Effector memory CD4-positive, alpha-beta T cell (primary cell): ENCODE data around the gene C18orf63.

Source experiments
- DNase-seq, 3 donors: peaks; one replicate each; pipeline ENCODE4 v3.0.0-alpha.2; 2020
- H3K27ac ChIP-seq: 2 replicates; pipeline ENCODE4 v1.7.0; 2013; ENCODE audit warnings: mild to moderate bottlenecking, low read length, moderate library complexity; ENCODE audit not compliant: insufficient read depth, poor library complexity, severe bottlenecking
- H3K27me3 ChIP-seq: replicated peaks from 2 replicates; pipeline ENCODE4 v1.7.0; 2013; ENCODE audit warnings: mild to moderate bottlenecking, low read length; ENCODE audit not compliant: insufficient read depth, control insufficient read depth, poor library complexity, severe bottlenecking
- H3K36me3 ChIP-seq: 2 replicates; pipeline ENCODE4 v1.7.0; 2013; ENCODE audit warnings: mild to moderate bottlenecking, low read length, moderate library complexity; ENCODE audit not compliant: control insufficient read depth, insufficient read depth
- H3K4me1 ChIP-seq: 2 replicates; pipeline ENCODE4 v1.7.0; 2013; ENCODE audit warnings: low read length, mild to moderate bottlenecking; ENCODE audit not compliant: control insufficient read depth, insufficient read depth, poor library complexity, severe bottlenecking
- H3K4me3 ChIP-seq: 2 replicates; pipeline ENCODE4 v1.7.0; 2013; ENCODE audit warnings: low read length, low read depth, mild to moderate bottlenecking; ENCODE audit not compliant: insufficient read depth, poor library complexity, severe bottlenecking
- H3K9me3 ChIP-seq: 2 replicates; pipeline ENCODE4 v1.7.0; 2013; ENCODE audit warnings: mild to moderate bottlenecking, low read length, moderate library complexity; ENCODE audit not compliant: control insufficient read depth

The C18orf63 gene

DNA sequence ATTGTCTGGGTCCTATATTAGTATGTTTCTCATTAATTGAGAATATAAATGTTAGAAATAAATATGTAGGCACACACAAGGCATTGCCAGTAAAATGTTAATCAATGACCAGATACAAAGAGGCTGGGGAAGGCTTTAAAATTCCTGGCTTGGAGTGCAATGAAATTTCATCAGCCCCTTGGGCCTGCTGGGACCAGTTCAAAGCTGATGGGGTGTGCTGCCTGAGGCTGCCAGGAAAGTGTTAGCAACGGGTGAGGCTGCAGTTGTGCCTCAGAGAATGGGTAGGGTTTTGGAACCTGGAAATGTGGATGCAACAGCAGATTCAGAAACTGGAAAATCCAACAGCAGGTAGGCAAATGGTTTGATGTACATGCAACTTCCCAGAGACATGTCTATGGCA, 72.6 kb downstream of the C18orf63 start:
- Histone ChIP-seq H3K36me3 (no peaks in the 10 kb centered on the region), H3K9me3 (no peaks in the 10 kb centered on the region), H3K4me1 (no peaks in the 10 kb centered on the region), H3K4me3 (no peak overlapping the region), H3K27ac (no peak overlapping the region), H3K27me3 (peaks cover 2% of the 10 kb centered on the region)
- no peak for DNase-seq

- DNase-seq = no peak
- H3K9me3 ChIP-seq = no peaks in the 10 kb centered on the region
- no peaks in the 10 kb centered on the region for H3K36me3 ChIP-seq
- H3K4me1 ChIP-seq = no peaks in the 10 kb centered on the region
- no peak overlapping the region for H3K27ac ChIP-seq
- H3K4me3 ChIP-seq = no peak overlapping the region
- H3K27me3 ChIP-seq = peaks cover 2% of the 10 kb centered on the region
These were observed 73.7 kb downstream of the C18orf63 start for GRCh38 chr18:74389171-74389927.

DNA sequence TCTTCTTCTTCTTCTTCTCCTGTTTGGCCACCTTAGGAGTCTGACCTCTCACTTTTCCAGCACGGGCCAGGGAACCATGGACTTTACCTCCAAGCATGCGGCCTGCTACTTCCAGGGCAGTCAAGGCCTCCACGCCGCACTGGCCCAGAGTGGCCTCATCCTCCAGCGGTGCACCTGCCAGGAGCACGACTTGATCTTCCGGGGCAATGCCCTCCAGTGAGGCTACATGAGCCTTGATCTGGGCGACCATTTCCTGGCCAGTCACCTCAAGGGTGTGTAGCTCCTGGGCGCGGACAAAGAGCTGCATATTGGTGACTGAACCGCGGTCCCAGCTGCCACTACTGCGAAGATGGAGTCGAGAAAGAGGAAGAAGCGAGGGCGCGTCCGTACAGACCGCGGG, 74.4 kb downstream of the C18orf63 start:
- Histone ChIP-seq H3K27me3 (peaks cover 2% of the 10 kb centered on the region), H3K4me3 (no peak overlapping the region), H3K27ac (no peak overlapping the region), H3K4me1 (no peaks in the 10 kb centered on the region), H3K36me3 (no peaks in the 10 kb centered on the region), H3K9me3 (no peaks in the 10 kb centered on the region)
- no peak for DNase-seq

- no peak for DNase-seq
- H3K27me3 ChIP-seq = peaks cover 2% of the 10 kb centered on the region
- no peaks in the 10 kb centered on the region for H3K9me3 ChIP-seq
- H3K27ac ChIP-seq = no peak overlapping the region
- no peaks in the 10 kb centered on the region for H3K36me3 ChIP-seq
- no peaks in the 10 kb centered on the region for H3K4me1 ChIP-seq
- H3K4me3 ChIP-seq = no peak overlapping the region
These were observed 75.3 kb downstream of the C18orf63 start for GRCh38 chr18:74390900-74391299.

DNA sequence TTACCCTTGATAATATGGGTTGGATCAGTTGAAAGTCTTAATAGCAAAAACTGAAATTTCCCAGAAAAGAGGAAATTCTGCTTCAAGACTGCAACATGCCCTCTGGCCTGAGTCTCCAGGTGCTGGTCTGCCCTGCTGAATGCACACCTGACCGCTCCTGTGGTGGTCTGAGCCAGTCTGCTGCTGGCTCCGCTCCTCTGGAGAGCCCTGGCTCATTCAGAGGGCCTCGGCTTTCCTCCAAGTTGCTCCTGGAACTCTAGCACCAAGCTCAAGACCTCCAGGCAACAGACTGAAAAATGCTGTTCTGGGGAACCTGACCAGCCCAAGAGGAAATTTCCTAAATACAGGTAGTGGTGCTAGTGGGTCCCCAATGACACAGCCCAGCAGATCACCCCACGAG, 76.7 kb downstream of the C18orf63 start:
- Histone ChIP-seq H3K27ac (no peak overlapping the region), H3K9me3 (no peaks in the 10 kb centered on the region), H3K27me3 (peaks cover 2% of the 10 kb centered on the region), H3K4me1 (no peaks in the 10 kb centered on the region), H3K4me3 (no peak overlapping the region), H3K36me3 (no peaks in the 10 kb centered on the region)
- DNase-seq = no peak

DNA sequence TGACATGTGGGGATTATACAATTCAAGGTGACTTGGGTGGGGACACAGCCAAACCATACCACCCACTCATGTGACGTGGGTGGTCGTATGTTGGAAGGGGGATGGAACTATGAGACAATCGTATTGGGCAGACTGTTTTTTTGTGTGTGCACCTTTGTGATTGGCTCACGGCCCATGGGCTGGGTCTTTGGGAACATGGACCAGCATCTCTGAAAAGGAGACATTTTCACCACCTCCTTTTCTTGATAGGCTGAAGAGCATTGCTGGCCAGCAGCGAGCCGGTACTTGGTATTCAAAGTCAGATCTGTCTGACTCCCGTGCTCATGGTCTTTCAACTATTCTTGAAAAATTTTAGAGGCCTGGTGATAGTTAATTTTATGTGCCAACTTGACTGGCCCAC, 79.4 kb downstream of the C18orf63 start:
- no peak overlapping the region for H3K27ac ChIP-seq
- H3K4me1 ChIP-seq = peaks cover 2% of the 10 kb centered on the region
- no peak for DNase-seq
- no peak overlapping the region for H3K4me3 ChIP-seq
- H3K36me3 ChIP-seq = no peaks in the 10 kb centered on the region
- peaks cover 2% of the 10 kb centered on the region for H3K27me3 ChIP-seq
- H3K9me3 ChIP-seq = no peaks in the 10 kb centered on the region

- Histone ChIP-seq H3K27me3 (peaks cover 2% of the 10 kb centered on the region), H3K4me3 (no peak overlapping the region), H3K27ac (no peak overlapping the region), H3K9me3 (no peaks in the 10 kb centered on the region), H3K36me3 (no peaks in the 10 kb centered on the region), H3K4me1 (peaks cover 2% of the 10 kb centered on the region)
- DNase-seq = no peak
These were observed 80.1 kb downstream of the C18orf63 start for GRCh38 chr18:74395648-74396154.

DNA sequence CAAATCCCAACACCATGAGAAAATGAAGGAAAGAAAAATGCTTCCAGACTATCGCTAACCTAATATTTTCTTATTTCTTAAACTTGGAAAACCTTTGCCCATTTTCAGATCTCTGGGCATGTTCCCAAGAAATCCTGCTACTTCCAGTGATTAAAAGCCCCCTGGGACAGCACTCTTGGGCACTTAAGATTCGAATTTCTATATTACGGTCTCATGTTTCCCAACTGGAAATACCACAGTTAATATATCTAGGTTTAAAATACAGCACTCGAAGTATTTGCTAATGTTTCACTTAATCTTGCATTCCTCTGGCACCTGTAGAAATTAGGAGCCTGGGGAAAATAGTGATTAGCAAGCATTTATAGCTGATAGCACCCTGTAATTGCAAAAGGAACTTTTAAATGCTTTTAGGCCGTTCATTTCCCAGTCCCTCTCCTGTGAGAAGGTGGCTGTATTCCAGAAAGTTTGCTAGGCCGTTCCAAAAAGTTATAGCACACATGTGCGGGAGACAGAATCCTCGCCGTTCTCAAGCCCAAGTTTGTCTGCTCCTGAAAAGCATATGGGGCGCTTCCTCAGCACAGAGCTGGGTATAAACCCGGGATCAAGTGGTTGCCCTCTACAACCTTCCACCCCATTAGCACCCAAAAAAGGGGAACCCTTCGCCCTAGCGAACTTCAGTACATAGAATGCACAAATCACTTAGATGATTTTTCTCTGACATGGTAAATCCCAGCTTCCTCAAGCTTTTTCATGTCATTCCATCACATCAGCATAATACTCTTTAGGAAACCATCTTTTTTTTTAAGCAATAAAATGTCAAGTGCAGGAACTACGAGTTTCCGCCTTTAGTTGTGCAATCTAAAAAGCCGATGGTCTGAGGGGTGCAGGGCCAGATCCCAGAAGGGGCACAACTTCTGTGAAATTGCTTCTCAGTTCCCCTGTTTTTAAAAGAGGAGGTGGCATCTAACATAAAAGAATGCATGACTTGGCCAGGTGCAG, 80.8 kb downstream of the C18orf63 start:
- no peaks in the 10 kb centered on the region for H3K9me3 ChIP-seq

DNA sequence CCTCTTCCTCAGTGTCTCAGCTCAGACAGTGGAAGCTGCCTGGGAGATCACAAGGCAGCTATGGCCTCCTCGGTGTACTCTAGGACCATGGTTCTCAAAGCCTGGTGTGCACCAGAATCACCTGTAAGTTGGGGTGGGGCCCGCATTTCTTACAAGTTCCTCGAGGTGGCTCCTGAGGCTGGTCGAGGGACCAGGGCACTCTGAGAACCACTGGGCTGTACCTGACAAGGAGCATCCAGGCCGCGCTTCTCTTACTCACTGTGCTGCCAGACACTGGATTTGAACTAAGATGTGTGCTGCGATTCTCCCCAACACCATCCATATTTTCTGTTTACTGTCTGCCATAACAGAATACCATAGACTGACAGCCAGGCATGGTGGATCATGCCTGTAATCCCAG, 81.9 kb downstream of the C18orf63 start:
- Histone ChIP-seq H3K36me3 (no peaks in the 10 kb centered on the region), H3K4me1 (peaks cover 2% of the 10 kb centered on the region), H3K27ac (no peak overlapping the region), H3K4me3 (no peak overlapping the region), H3K27me3 (no peaks in the 10 kb centered on the region), H3K9me3 (no peaks in the 10 kb centered on the region)
- no peak for DNase-seq

More for the DNA sequence above, 80.8 kb downstream of the C18orf63 start:
- DNase-seq = no peak
- no peaks in the 10 kb centered on the region for H3K36me3 ChIP-seq
- H3K4me3 ChIP-seq = no peak overlapping the region
- H3K4me1 ChIP-seq = peaks cover 2% of the 10 kb centered on the region
- H3K27me3 ChIP-seq = no peaks in the 10 kb centered on the region
- no peak overlapping the region for H3K27ac ChIP-seq
